OCI-LY3 (cell line): ENCODE data around the gene IFIH1.

ENCODE experiments used
- EZH2phosphoT487 ChIP-seq: fragments of 200-600 bp; shearing (Covaris generic); IDR thresholded peaks from 2 replicates; pipeline ENCODE4 v1.6.1; 2018; ENCODE audit warnings: antibody characterized with exemption, mixed run types, low read depth
- TF ChIP-seq, protein P1 (sequence below): fragments of 200-600, 300-600 bp; sonication (generic); IDR thresholded peaks from 2 replicates; pipeline ENCODE4 v1.5.1; 2014; ENCODE audit warnings: antibody characterized with exemption, low read length, low read depth

- TF ChIP-seq, protein P1, sequence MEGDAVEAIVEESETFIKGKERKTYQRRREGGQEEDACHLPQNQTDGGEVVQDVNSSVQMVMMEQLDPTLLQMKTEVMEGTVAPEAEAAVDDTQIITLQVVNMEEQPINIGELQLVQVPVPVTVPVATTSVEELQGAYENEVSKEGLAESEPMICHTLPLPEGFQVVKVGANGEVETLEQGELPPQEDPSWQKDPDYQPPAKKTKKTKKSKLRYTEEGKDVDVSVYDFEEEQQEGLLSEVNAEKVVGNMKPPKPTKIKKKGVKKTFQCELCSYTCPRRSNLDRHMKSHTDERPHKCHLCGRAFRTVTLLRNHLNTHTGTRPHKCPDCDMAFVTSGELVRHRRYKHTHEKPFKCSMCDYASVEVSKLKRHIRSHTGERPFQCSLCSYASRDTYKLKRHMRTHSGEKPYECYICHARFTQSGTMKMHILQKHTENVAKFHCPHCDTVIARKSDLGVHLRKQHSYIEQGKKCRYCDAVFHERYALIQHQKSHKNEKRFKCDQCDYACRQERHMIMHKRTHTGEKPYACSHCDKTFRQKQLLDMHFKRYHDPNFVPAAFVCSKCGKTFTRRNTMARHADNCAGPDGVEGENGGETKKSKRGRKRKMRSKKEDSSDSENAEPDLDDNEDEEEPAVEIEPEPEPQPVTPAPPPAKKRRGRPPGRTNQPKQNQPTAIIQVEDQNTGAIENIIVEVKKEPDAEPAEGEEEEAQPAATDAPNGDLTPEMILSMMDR, result no peak
- no peak for TF ChIP-seq EZH2phosphoT487
These were observed 57.2 kb downstream of the IFIH1 start for GRCh38 chr2:162261032-162261945.
